Stimulated activated CD4-positive, alpha-beta T cell treated with anti-CD3 and anti-CD28 coated beads, Interleukin-4, amount 100 ng/mL, for 1 hour (primary cell): Measurements from ENCODE around the gene LTB.

Source experiments
- DNase-seq: peaks from one replicate; pipeline ENCODE4 v3.0.0-alpha.2; 2020

The LTB gene

GRCh38 chr6:31546958-31547726 lies 35.1 kb downstream of the LTB start, which contains the start of gene NFKBIL1:
Gene NFKBIL1, plus strand, starts transcription at chr6:31547608. Its CDS starts 87 bp downstream, at chr6:31547695.
- peak; percentile 88 for DNase-seq

GRCh38 chr6:31546339-31546957 lies 35.8 kb downstream of the LTB start, which contains the start of gene ATP6V1G2:
Gene ATP6V1G2, minus strand, starts transcription at chr6:31546608. Its CDS starts 49 bp downstream, at chr6:31546559.
- peak; percentile 87 for DNase-seq

GRCh38 chr6:31545291-31545690 lies 36.9 kb downstream of the LTB start:
- no peak for DNase-seq

GRCh38 chr6:31544676-31545075 lies 37.5 kb downstream of the LTB start:
- DNase-seq = no peak

GRCh38 chr6:31543639-31544038 lies 38.6 kb downstream of the LTB start:
- no peak for DNase-seq

GRCh38 chr6:31541658-31542521 lies 40.3 kb downstream of the LTB start, which contains the start of gene DDX39B:
Gene DDX39B, minus strand, starts transcription at chr6:31542003. Its CDS starts 1,471 bp downstream, at chr6:31540532.
- DNase-seq = peak; percentile 92

- peak; percentile 57 for DNase-seq
These were observed 41.1 kb downstream of the LTB start for GRCh38 chr6:31541059-31541657.

- DNase-seq = no peak
These were observed 41.6 kb downstream of the LTB start for GRCh38 chr6:31540640-31541039.

- DNase-seq = no peak
These were observed 43.3 kb downstream of the LTB start for GRCh38 chr6:31538805-31539400.

- no peak for DNase-seq
These were observed 46.5 kb downstream of the LTB start for GRCh38 chr6:31535538-31536324.

GRCh38 chr6:31534521-31535040 lies 47.6 kb downstream of the LTB start:
- DNase-seq = no peak

- no peak for DNase-seq
These were observed 48.2 kb downstream of the LTB start for GRCh38 chr6:31534011-31534410.

GRCh38 chr6:31533455-31533841 lies 48.8 kb downstream of the LTB start:
- no peak for DNase-seq

GRCh38 chr6:31532644-31533454 lies 49.4 kb downstream of the LTB start:
- no peak for DNase-seq

GRCh38 chr6:31531771-31532643 lies 50.2 kb downstream of the LTB start:
- DNase-seq = no peak

- DNase-seq = no peak
These were observed 51.1 kb downstream of the LTB start for GRCh38 chr6:31531162-31531561.

GRCh38 chr6:31530659-31531058 lies 51.6 kb downstream of the LTB start:
- no peak for DNase-seq
